GM19193 (cell line): ENCODE measurements around the gene BICD1.

ENCODE experiments used
- POLR2A ChIP-seq: IDR thresholded peaks from 4 replicates; pipeline ENCODE4 v1.6.1; 2011; ENCODE audit not compliant: insufficient read depth, insufficient read length; ENCODE audit errors: extremely low read depth

The BICD1 gene

DNA sequence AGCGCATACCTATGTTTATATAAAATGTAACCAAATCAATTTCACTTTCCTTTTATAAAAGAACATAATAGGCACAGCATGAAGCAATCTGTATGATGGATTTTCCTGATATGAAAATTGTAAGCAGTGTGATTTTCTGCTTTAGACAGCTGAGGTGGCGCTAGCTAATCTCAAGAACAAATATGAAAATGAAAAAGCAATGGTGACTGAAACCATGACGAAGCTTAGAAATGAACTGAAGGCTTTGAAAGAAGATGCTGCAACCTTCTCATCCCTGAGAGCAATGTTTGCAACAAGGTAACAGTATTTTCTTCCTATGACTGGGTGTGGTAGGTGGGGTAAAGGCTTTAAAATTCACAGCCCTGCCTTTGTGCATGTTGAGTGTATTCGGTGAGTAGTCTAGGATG is 227.7 kb downstream of the BICD1 start:
- no peak for TF ChIP-seq POLR2A

DNA sequence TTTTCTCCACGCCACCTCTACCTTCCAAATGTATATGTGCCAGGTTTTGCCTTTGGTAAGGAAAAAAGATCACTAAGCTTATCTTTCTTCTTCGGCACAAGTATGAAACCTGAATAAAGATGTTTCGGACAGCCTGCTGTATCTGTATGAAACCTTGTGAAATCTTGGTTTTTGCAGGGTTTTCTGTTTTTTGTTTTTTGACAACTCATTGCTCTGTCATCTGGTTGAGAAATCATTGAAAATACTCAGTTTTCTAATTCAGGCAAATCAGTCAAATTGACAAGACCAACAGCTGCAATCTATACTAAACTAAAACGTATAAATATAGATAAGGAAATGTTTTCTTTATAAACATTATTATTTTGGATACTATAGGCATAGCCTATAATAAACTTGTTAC is 229.6 kb downstream of the BICD1 start:
- TF ChIP-seq POLR2A: no peak

- TF ChIP-seq POLR2A: no peak
Measured at GRCh38 chr12:32343496-32343895, 236.8 kb downstream of the BICD1 start.

GRCh38 chr12:32344047-32344446 is 237.4 kb downstream of the BICD1 start:
- no peak for TF ChIP-seq POLR2A

DNA sequence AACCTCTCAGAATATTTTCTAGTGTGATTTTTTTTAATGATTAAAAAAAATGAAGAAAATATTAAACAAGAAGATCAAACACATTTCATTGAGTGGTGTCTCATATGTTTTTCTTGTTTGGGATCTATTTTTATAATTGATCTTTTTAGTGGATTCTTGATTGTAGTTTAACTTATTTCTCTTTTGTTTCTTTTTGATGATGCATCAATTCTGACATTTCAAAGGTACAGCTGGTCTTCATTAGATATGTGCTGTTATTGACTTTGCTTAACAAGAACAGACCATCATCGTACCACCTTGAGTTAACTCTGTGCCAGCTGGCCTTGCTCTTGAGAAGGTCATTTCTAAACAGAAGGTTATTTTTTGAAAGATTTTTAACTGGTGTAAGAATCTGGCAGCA is 246.9 kb downstream of the BICD1 start:
- TF ChIP-seq POLR2A: no peak

- TF ChIP-seq POLR2A: no peak
Measured at GRCh38 chr12:32357601-32358249, 251.1 kb downstream of the BICD1 start.

DNA sequence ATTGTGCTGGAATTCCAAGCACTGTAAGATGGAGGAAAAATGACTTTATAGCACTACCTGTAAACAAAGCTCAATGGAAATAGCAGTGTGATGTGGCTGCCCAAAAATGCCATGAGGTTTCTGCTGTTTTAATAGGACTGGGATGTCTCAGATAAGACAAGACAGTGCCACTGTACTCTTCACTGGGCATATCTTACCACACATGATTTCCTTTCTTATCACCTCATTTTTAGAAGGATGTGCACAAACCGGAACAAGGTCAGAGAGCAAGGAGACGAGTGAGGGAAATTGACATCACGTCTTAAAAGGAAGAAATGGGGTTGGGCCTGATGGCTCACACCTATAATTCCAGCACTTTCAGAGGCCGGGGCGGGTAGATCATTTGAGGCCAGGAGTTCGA is 254.3 kb downstream of the BICD1 start:
- TF ChIP-seq POLR2A: no peak

DNA sequence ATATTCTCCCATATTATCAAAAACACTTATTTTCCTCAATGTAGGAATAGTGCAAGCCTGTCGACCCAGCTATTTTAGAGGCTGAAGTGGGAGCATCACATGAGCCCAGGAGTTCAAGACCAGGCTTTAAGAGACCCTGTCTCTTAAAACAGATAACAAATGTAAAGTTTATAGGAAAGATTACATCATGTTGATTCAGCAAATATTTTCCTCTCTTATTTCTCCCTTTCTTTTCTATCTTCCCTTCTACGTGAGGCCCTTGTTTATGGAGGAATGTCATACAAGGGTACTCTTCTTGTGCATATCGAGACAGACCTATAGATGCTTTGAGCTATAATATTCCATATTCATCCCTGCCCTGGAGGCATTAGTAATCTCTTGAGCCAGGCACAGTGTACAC is 256.2 kb downstream of the BICD1 start:
- TF ChIP-seq POLR2A: no peak

- TF ChIP-seq POLR2A: no peak
Measured at GRCh38 chr12:32365473-32366064, 258.9 kb downstream of the BICD1 start.

- no peak for TF ChIP-seq POLR2A
Measured at GRCh38 chr12:32366714-32367113, 260.1 kb downstream of the BICD1 start.

GRCh38 chr12:32367381-32367780 is 260.7 kb downstream of the BICD1 start:
- no peak for TF ChIP-seq POLR2A

- no peak for TF ChIP-seq POLR2A
Measured at GRCh38 chr12:32369202-32369601, 262.6 kb downstream of the BICD1 start.

GRCh38 chr12:32377344-32378055 is 270.9 kb downstream of the BICD1 start:
- TF ChIP-seq POLR2A: no peak

DNA sequence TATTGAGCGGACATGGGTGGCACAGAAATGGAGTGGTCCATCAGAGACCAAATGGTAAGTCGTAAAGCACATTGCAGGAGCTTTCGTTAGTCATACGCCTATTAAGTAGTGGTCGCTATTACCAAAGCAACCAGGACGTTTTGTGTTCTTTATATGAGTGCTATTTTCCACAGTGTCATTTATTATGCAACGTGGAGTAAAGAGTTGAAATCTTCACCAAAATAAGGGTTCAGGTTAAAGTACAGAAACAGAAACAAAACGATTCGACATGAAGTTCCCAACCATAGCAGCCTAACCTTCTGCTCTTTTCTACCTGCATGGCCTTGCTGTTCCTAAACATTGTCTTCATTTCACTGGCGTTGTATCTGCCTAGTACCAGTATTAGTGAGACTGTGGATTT is 272.6 kb downstream of the BICD1 start:
- TF ChIP-seq POLR2A: no peak

GRCh38 chr12:32379667-32380066 is 273.0 kb downstream of the BICD1 start:
- TF ChIP-seq POLR2A: no peak

DNA sequence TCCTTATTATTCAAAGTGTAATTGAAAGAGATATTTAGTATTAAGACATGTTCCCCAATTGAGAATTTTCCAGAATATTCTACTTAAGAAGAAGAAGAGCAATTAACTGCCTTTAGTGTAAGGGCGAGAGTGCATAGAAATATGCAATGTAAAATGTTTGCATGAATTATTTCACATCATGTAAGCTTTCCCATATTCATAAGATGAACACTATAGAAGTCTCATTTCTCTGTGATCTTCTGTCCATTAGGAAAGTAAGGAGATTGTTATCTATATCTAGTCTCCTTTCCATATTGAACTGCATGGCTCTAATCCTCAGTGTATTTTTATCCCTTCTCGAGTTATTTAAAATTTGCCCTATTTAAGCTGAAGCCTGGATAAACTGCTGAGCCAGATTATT is 275.6 kb downstream of the BICD1 start:
- TF ChIP-seq POLR2A: no peak
